MM.1S (cell line): ENCODE measurements around the gene DGKA.

Experiments used
- DNase-seq: peaks from one replicate; pipeline ENCODE4 v3.0.0-alpha.2; 2015
- H2AFZ ChIP-seq: fragments of 300-600 bp; sonication (generic); 2 replicates; pipeline ENCODE4 v1.6.0; 2016; ENCODE audit warnings: antibody characterized with exemption, low read length
- H3F3A ChIP-seq: fragments of 300-600 bp; sonication (generic); 2 replicates; pipeline ENCODE4 v1.6.1; 2016; ENCODE audit warnings: mild to moderate bottlenecking, antibody characterized with exemption, low read length, moderate library complexity, mixed read lengths; ENCODE audit not compliant: insufficient read depth
- H3K27ac ChIP-seq: fragments of 300-600 bp; sonication (generic); 2 replicates; pipeline ENCODE4 v1.5.1; 2016; ENCODE audit warnings: mild to moderate bottlenecking, low read length
- H3K27me3 ChIP-seq: fragments of 300-600 bp; sonication (generic); replicated peaks from 2 replicates; pipeline ENCODE4 v1.6.0; 2016; ENCODE audit warnings: low read length; ENCODE audit not compliant: insufficient read depth
- H3K36me3 ChIP-seq: fragments of 300-600 bp; sonication (generic); replicated peaks from 2 replicates; pipeline ENCODE4 v1.6.1; 2016; ENCODE audit warnings: mild to moderate bottlenecking, low read length, mixed read lengths; ENCODE audit not compliant: insufficient read depth
- H3K4me1 ChIP-seq: fragments of 300-600 bp; sonication (generic); 2 replicates; pipeline ENCODE4 v1.6.1; 2016; ENCODE audit warnings: low read length, mixed read lengths
- H3K4me2 ChIP-seq: fragments of 300-600 bp; sonication (generic); 2 replicates; pipeline ENCODE4 v1.6.0; 2016; ENCODE audit warnings: low read depth, low read length
- H3K4me3 ChIP-seq: fragments of 300-600 bp; sonication (generic); 2 replicates; pipeline ENCODE4 v1.5.1; 2016; ENCODE audit warnings: low read length, mixed read lengths
- H3K79me2 ChIP-seq: fragments of 300-600 bp; sonication (generic); 2 replicates; pipeline ENCODE4 v1.6.1; 2016; ENCODE audit warnings: mixed run types, low read length, mixed read lengths
- H3K9ac ChIP-seq: fragments of 300-600 bp; sonication (generic); 2 replicates; pipeline ENCODE4 v1.6.1; 2016; ENCODE audit warnings: low read length, mixed read lengths
- H3K9me2 ChIP-seq: fragments of 300-600 bp; sonication (generic); replicated peaks from 2 replicates; pipeline ENCODE4 v1.6.1; 2016; ENCODE audit warnings: mild to moderate bottlenecking, low read length, mixed read lengths; ENCODE audit not compliant: insufficient read depth
- H3K9me3 ChIP-seq: fragments of 300-600 bp; sonication (generic); replicated peaks from 2 replicates; pipeline ENCODE4 v1.6.1; 2016; ENCODE audit warnings: mild to moderate bottlenecking, low read length, mixed read lengths; ENCODE audit not compliant: insufficient read depth
- H4K20me1 ChIP-seq: fragments of 300-600 bp; sonication (generic); 2 replicates; pipeline ENCODE4 v1.6.1; 2016; ENCODE audit warnings: mild to moderate bottlenecking, low read length, moderate library complexity, mixed read lengths; ENCODE audit not compliant: insufficient read depth
- EZH2 ChIP-seq: fragments of 300-600 bp; sonication (generic); optimal IDR thresholded peaks from 2 replicates; pipeline ENCODE3; 2017; ENCODE audit warnings: low read depth, mild to moderate bottlenecking, antibody characterized with exemption, low read length, mixed read lengths
- EZH2phosphoT487 ChIP-seq: fragments of 300-600 bp; sonication (generic); IDR thresholded peaks from 2 replicates; pipeline ENCODE4 v1.6.1; 2018; ENCODE audit warnings: antibody characterized with exemption, low read length
- TF ChIP-seq, protein P1 (sequence below): fragments of 300-600 bp; sonication (generic); IDR thresholded peaks from 2 replicates; pipeline ENCODE4 v1.5.1; 2016; ENCODE audit warnings: antibody characterized with exemption, low read length, mixed read lengths

The DGKA gene

DNA sequence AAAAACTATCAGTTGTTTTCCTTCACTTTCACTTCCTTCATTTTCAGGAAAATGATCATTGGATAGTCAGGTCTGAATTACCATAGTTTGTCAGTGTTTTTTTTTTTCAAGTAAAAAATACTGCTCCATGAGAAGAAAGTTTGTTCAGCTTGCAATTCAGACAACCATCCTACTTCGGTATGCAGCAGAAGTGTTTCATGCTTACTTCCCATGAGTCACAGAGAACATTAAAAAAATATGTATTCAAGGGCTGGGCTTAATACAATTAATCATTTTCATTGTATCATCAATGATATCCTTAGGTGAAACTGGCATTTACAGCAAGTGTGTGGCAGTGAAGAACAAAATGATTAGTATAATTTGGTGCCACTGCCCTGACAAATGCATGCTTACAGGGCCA is 24.9 kb upstream of the DGKA start:
- Histone ChIP-seq H3K36me3 (no peaks in the 10 kb centered on the region), H3K27me3 (no peaks in the 10 kb centered on the region), H3F3A (no peaks in the 10 kb centered on the region), H3K4me2 (no peak overlapping the region), H3K4me3 (no peak overlapping the region), H3K27ac (no peak overlapping the region), H3K79me2 (no peaks in the 10 kb centered on the region), H4K20me1 (no peaks in the 10 kb centered on the region), H3K4me1 (no peaks in the 10 kb centered on the region), H2AFZ (no peak overlapping the region), H3K9me3 (no peaks in the 10 kb centered on the region), H3K9ac (no peak overlapping the region), H3K9me2 (no peaks in the 10 kb centered on the region)
- DNase-seq = no peak
- TF ChIP-seq, protein P1, sequence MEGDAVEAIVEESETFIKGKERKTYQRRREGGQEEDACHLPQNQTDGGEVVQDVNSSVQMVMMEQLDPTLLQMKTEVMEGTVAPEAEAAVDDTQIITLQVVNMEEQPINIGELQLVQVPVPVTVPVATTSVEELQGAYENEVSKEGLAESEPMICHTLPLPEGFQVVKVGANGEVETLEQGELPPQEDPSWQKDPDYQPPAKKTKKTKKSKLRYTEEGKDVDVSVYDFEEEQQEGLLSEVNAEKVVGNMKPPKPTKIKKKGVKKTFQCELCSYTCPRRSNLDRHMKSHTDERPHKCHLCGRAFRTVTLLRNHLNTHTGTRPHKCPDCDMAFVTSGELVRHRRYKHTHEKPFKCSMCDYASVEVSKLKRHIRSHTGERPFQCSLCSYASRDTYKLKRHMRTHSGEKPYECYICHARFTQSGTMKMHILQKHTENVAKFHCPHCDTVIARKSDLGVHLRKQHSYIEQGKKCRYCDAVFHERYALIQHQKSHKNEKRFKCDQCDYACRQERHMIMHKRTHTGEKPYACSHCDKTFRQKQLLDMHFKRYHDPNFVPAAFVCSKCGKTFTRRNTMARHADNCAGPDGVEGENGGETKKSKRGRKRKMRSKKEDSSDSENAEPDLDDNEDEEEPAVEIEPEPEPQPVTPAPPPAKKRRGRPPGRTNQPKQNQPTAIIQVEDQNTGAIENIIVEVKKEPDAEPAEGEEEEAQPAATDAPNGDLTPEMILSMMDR = no peak
- no peak for TF ChIP-seq EZH2
- TF ChIP-seq EZH2phosphoT487 = no peak

DNA sequence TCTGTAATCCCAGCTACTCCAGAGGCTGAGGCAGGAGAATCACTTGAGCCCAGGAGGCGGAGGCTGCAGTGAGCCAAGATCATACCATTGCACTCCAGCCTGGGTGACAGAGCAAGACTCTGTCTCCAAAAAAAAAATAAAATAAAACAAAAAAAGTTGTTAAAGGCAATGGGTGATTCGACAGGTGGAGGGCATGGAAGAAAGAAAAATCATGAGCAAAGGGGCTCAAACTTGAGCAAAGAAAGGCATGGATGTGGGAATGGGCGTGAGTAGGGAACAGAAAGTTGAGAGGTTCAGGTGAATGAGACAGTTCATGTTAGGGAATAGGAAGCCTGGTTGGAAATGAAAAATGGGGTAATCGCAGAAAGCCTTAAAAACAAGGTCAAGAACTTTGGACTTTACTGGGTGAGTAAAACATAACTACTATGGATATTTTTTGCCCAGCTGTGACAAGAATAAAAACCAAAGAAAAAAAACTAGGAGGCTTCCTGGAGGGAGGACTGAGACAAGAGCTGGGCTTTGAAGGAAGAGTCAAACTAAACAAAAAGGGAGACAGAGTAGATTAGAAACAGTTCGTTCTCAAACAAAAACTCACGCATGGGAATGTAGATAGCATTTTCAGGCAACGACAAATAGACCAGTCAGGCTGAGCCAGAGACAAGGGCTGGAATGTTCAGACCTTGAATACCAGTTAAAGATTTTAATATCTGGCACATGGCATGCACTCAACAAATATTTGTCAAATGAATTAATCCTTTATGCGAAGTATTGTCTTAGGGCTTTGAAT is 22.0 kb upstream of the DGKA start:
- TF ChIP-seq EZH2phosphoT487 = no peak
- TF ChIP-seq, protein P1 = no peak
- no peak for TF ChIP-seq EZH2
- no peak overlapping the region for H3K27ac ChIP-seq
- H3K79me2 ChIP-seq = peaks cover 10% of the 10 kb centered on the region; the same call in 1 of the 2 replicates

DNA sequence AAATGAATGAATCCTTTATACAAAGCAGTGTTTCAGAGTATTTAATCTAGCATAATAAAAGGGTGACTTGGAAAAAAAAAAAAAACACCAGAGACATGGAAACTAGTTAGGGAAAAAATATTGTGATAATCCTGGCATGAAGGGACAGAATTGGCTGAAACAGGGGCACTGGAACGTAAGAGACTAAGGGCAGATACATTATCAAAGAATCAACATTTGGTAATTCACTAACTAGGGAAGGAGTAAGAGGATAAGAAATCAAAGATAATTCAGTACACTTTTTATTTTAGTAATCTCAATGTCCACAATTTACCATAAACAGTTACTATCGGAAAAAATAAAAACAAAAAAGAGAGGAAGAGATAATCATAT is 21.5 kb upstream of the DGKA start:
- no peak for TF ChIP-seq EZH2
- no peak for TF ChIP-seq EZH2phosphoT487
- TF ChIP-seq, protein P1 = no peak
- Histone ChIP-seq H4K20me1 (no peaks in the 10 kb centered on the region), H3K79me2 (peaks cover 16% of the 10 kb centered on the region; the same call in 1 of the 2 replicates)

More for the DNA sequence above, 22.0 kb upstream of the DGKA start:
- Histone ChIP-seq H3K4me1 (no peaks in the 10 kb centered on the region), H3K36me3 (no peaks in the 10 kb centered on the region), H3K9ac (no peak overlapping the region), H2AFZ (no peak overlapping the region), H3F3A (no peaks in the 10 kb centered on the region), H3K4me2 (no peak overlapping the region), H3K9me2 (no peaks in the 10 kb centered on the region), H3K4me3 (no peak overlapping the region), H3K27me3 (no peaks in the 10 kb centered on the region), H3K9me3 (no peaks in the 10 kb centered on the region), H4K20me1 (no peaks in the 10 kb centered on the region)
- DNase-seq = no peak

More for the DNA sequence above, 21.5 kb upstream of the DGKA start:
- Histone ChIP-seq H3K9ac (no peak overlapping the region), H3K4me3 (no peak overlapping the region), H3K27ac (no peak overlapping the region), H2AFZ (no peak overlapping the region), H3K4me1 (no peaks in the 10 kb centered on the region), H3K27me3 (no peaks in the 10 kb centered on the region), H3F3A (no peaks in the 10 kb centered on the region), H3K4me2 (no peak overlapping the region), H3K36me3 (no peaks in the 10 kb centered on the region), H3K9me3 (no peaks in the 10 kb centered on the region), H3K9me2 (no peaks in the 10 kb centered on the region)
- no peak for DNase-seq
